Occipital lobe (tissue), 2 donors: ENCODE data around the gene ACOT7. TPM values are rescaled to one million over a fixed set of nuclear protein-coding genes. Genes with fewer than 3 reads are reported as not detected.

Source experiments
- DNase-seq: peaks from one replicate; lab custom pipeline; 2025; lab: John Stamatoyannopoulos, UW
- total RNA-seq: library from RNA; depleted of rRNA; stranded (reverse); fragments of >200 nt; gene quantifications from one replicate; pipeline ENCODE4 v1.2.3, GENCODE V29; 2014

The ACOT7 gene
- total RNA-seq, 1 donor from 2014 or later: 27.0 TPM

DNA sequence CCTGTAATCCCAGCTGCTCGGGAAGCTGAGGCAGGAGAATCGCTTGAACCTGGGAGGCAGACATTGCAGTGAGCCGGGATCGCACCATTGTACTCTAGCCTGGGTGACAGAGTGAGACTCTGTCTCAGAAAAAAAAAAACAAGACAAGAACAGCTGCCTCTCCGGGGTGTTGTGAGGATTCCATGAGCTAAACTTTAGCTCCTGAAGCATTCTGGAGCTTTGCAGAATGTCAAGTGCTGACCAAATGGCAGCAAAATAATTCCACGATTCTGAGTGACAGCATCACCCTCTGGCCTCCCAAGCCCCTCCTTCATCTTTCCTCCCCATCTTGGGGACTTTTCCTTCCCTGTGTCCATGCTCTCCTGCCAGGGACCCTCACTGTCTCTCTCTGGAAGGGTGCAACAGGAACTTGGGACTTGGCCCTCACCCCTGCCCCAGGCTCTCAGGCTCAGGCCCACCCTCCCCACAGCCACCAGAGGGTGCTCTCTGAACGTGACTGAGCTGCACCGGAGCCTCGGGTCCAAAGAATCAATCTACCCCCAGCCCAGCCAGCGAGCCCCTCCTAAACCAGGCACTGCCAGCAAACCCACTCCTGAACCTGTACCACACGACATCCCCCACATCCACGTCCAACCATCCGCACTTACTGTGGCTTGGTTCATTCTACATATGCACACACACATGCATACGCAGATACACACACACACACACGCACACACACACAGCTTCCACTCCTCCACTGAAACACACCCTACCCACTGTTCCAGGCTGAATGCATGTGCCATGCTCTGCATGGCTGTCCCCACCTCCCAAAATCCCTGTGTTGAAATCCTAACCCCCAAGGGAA lies 45.7 kb downstream of the ACOT7 start:
- DNase-seq: no peak

GRCh38 chr1:6345460-6345859 lies 48.1 kb downstream of the ACOT7 start:
- DNase-seq: no peak

DNA sequence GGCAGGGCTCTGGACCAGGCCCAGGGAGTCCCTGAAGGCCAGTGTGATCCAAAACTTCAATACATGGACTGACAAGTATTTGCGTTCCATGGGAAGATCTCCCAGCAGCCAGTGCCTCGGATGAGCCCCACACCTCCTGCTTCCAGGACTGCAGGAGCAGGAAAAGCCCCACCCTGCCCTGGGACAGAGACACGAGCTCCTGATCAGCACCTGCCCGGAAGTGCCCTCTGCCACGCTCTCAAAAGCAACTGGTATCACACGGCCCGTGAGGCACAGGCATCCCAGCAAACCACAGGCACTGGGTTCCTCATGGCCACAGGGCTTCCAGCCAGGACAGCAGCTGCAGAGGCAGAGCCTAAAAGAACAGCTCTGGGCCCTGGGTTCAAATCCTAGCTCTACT lies 48.6 kb downstream of the ACOT7 start:
- no peak for DNase-seq

DNA sequence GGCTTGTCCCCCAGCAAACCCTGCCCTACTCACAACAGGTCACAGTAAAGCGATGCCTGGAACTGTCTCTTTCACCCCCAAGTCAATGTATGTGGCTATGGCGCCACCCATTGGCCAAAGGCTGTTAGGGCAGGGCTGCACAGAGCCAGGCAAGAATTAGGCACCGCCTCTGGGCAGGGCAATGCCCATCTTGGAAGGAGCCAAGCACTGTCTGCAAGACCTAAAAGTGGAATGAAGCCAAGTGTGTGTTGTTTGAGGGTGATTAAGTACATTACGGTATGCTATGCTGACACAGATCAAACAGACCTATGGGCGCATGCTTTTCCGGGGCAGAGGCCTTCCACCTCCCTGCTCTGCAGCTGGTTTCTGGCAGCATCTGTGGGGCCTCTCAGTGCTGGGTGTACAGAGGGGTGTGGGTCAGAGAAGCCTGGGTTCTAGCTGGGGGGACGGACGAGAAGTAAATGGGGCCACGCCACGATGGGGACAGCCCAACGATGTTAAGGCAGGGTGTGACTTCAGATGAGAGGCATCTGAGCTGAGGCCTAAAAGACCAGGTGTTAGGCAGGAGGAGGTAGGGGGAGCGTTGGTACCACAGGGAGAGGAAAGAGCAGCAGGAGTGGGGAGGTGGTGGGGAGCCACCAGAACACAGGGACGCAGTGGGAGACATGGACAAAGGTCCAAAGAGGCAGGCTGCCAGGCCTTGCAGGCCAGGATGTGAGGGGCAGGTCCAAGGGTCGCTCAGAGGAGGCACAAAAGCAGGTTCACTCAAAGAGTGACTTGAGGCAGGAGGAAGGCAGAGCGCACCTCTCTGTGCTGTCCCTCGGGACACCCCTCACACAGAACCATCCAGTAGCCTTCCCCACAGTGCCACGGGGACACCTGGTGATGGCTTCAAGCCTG lies 49.8 kb downstream of the ACOT7 start:
- DNase-seq: peak; percentile 25

DNA sequence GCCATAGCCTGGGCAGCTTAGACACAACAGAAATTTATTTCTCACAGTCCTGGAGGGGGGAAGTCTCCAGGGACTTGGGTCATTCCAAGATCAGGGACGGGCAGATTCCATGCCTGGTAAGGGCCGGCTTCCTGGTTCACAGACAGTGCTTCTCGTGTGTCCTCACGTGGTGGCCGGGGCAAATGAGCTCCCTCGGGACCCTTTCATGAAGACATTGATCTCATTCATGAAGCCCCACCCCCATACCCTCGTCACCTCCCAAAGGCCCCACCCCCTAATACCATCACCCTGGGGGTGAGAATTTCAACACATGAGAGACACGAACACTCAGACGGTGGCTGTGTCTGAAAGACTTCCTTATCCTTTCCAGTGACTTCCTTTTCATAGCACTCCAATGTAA lies 51.5 kb downstream of the ACOT7 start:
- no peak for DNase-seq

GRCh38 chr1:6338695-6339094 lies 54.9 kb downstream of the ACOT7 start:
- no peak for DNase-seq

DNA sequence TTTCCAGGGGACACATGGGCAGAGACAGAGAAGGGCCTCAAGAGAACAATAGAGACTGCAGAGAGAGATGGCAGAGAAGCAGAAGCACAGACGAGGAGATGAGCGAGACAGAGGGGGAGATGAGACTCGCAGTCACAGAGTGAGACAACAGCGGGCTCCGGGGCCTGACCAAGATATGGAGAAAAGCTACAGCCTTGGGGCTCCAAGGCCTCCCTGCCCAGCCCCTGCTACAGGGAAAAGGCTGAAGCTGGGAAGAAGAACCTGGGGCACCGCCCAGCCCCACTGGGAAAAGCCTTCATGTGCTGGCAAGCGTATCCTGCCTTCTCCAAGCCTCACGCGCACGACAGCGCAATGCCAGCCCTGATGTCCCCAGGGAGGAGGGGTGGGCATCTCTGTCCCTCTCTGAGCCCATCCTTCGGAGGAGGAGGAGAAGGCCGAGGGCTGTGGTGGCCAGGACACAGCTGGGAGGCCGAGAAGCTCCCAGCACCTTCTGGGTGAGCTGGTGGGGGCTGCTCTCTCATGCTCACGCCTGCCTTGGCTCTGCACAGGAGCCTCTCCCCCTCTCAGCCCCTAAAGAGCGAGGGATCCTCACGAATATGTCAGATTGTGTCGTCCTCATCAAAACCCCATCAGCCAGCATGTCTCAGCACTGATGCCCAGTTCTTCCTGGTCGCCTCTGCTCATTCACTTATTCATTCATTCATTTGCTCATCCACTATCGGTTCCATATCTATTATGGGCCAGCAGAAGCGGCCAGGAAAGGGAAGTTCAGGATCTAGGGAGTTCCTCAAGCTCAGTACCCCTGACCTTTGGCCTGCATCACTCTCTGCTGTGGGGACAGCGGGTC lies 56.6 kb downstream of the ACOT7 start:
- DNase-seq: no peak

GRCh38 chr1:6334261-6334993 lies 59.1 kb downstream of the ACOT7 start:
- DNase-seq: no peak

DNA sequence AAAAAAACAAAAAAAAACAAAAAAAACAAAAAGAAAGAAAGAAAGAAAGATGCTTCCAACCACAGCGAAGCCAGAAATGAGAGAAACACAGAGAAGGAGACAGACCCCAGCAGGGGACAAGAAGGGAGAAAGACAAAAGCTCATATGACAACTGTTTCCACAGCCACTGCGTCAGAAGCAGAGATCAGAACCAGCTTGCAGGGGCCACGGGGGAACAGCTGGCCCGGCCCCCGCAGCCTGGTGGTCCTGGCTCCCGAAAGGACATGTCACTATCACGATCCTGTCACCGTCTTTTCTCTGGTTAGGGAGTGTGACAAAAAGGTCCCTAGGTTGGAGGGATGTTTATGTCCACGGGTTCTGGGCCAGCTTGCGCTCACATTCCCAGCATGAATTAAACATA lies 60.7 kb downstream of the ACOT7 start:
- DNase-seq: no peak

GRCh38 chr1:6331543-6332273 lies 61.9 kb downstream of the ACOT7 start:
- no peak for DNase-seq

- peak; percentile 74 for DNase-seq
Measured at GRCh38 chr1:6330410-6330911, 63.1 kb downstream of the ACOT7 start.

DNA sequence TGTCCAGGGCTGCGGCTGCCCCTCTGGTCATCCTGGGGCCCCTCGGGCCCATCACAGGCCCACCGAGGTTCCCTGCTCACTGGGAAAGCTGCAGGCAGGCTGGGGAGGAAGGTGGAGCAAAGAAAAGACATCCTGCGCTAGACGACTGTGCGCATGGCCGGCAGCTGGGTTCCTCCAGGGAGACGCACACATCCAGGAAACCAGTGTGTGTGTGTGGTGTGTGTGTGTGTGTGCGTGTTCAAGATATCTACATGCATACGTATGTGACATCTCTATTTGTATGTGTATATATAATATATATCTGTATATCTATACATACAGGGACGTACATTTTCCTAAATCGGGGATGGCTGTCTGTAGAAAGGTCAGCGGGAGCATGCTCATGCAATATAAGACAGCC lies 63.7 kb downstream of the ACOT7 start:
- DNase-seq: no peak

- DNase-seq: no peak
Measured at GRCh38 chr1:6329396-6329795, 64.2 kb downstream of the ACOT7 start.

GRCh38 chr1:6328696-6329095 lies 64.9 kb downstream of the ACOT7 start:
- no peak for DNase-seq

GRCh38 chr1:6328091-6328490 lies 65.5 kb downstream of the ACOT7 start:
- no peak for DNase-seq

GRCh38 chr1:6325482-6325881 lies 68.1 kb downstream of the ACOT7 start:
- DNase-seq: no peak

DNA sequence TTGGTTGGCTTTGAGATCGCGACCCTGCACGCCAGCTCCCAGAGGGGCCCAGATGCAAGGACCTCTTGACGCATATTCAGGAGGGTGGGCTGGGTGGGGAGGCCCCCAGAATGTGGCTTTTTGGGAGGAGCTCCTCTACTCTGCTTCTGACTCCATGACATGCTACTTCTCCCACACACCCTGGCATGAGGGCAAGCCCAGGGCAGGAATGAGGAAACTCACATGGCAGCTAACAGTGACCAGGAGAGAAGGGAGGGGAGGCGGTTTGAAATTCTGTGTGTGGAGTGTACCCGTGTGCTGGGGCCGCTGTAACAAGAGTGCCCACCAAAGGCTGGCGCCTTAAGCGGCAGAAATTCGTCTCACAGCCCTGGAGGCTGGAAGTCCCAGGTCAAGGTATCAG lies 71.4 kb downstream of the ACOT7 start:
- no peak for DNase-seq

DNA sequence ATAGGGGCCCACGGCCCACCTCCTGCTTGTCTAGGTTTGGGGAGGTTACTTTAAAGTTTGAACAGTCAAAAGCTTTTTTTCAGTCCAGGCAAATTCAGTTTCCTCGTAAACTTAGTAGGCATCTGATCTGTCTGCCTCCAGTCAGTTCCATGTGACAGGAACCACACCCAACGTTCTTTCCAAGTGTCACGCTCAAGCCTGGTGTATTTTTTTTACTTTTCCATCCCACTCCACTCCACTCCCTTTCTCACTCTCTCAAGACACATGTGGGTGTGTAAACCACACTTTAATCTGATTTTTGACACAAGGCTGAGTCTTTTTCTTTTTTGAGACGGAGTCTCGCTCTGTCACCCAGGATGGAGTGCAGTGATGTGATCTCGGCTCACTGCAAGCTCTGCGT lies 72.4 kb downstream of the ACOT7 start:
- no peak for DNase-seq

DNA sequence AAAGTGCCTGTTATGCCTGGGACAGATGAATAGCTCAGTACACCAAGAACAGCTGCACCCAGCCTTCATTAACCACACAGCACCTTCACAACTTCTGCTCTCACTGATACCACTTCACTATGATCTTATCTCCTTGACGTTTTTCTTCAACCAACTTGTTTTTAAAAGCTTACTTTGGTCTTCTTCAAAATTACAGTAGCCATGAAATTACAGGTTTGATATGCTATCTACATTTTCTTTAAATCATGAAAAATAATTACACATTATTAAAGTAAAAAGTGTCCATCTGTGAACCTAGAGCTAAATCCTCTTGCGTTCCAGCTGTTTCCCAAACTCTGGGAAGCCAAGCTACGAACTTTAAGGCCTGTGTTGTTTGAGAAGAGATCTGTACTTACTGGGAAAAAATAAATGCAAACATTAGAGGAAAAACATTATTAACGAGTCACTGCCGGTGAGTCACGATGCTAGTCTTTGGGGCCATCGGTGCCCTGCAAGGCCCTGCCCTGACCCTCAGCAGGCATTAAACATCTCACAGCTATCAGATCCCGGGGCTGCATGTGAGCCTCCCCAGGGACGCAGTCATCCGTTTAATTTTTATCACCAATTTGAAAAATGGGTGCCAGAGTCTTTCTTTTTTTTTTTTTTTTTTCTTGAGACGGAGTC lies 76.3 kb downstream of the ACOT7 start:
- DNase-seq: no peak
